GM21529 (cell line): ENCODE measurements around the gene AGRN.
"Not testable (repeated sequence)": the region's sequence is repeated elsewhere in the genome, so short reads cannot be mapped to it uniquely, and the experiment has no call there.

Experiments
- ATAC-seq: cut with Tn5 transposase; IDR thresholded peaks from one replicate; pipeline ENCODE4 v1.9.1; 2021; ENCODE audit not compliant: unreplicated experiment

AGRN gene

GRCh38 chr1:999725-1000356, 20.1 kb upstream of the AGRN start, which contains the start of gene HES4:
Gene HES4, minus strand, starts transcription at chr1:1000097. Its CDS starts 124 bp downstream, at chr1:999973.
- peak; percentile 39 for ATAC-seq

- ATAC-seq = peak; percentile 10
Observed at GRCh38 chr1:1000357-1001056, 19.4 kb upstream of the AGRN start.

- ATAC-seq = no peak
Observed at GRCh38 chr1:1001057-1001783, 18.7 kb upstream of the AGRN start.

- ATAC-seq = no peak
Observed at GRCh38 chr1:1003618-1004419, 16.1 kb upstream of the AGRN start.

- no peak for ATAC-seq
Observed at GRCh38 chr1:1004420-1004779, 15.5 kb upstream of the AGRN start.

GRCh38 chr1:1004780-1005697, 14.9 kb upstream of the AGRN start:
- no peak for ATAC-seq

GRCh38 chr1:1005774-1006304, 14.1 kb upstream of the AGRN start:
- no peak for ATAC-seq

- no peak for ATAC-seq
Observed at GRCh38 chr1:1006305-1007159, 13.4 kb upstream of the AGRN start.

GRCh38 chr1:1010131-1010530, 9.8 kb upstream of the AGRN start:
- not testable (repeated sequence) for ATAC-seq

- no peak for ATAC-seq
Observed at GRCh38 chr1:1011396-1011949, 8.4 kb upstream of the AGRN start.

- ATAC-seq = not testable (repeated sequence)
Observed at GRCh38 chr1:1012736-1013104, 7.2 kb upstream of the AGRN start.

GRCh38 chr1:1013105-1013921, 6.6 kb upstream of the AGRN start, which contains the start of gene ISG15:
Gene ISG15, plus strand, starts transcription at chr1:1013497. Its CDS starts 77 bp downstream, at chr1:1013574.
- ATAC-seq = peak; percentile 85

GRCh38 chr1:1013922-1014648, 5.8 kb upstream of the AGRN start:
- no peak for ATAC-seq

- no peak for ATAC-seq
Observed at GRCh38 chr1:1014799-1015681, 4.9 kb upstream of the AGRN start.

- ATAC-seq = not testable (repeated sequence)
Observed at GRCh38 chr1:1017397-1018320, 2.3 kb upstream of the AGRN start.
